ENCODE data around the gene LIPG. TPM values are rescaled to one million over a fixed set of nuclear protein-coding genes. Genes with fewer than 3 reads are reported as not detected.

LIPG gene
- polyA plus RNA-seq, 1 donor (not counting 4 experiments of a cell fraction or from before 2014, with no cell fraction given), result 241 TPM

- no peaks in the 10 kb centered on the region for H3K79me2 ChIP-seq (ENCODE audit: control insufficient read depth, insufficient read depth, low read length)
- no peaks in the 10 kb centered on the region for H3K9me1 ChIP-seq (ENCODE audit: control insufficient read depth, extremely low read depth, insufficient read depth, low read length)
- H3K27ac ChIP-seq (ENCODE audit: control insufficient read depth, insufficient read depth, low read length), result no peak overlapping the region
- dilution Hi-C loops (cut with MboI; ENCODE audit: extremely low pct_ligation_motif_present, low sequenced_read_pairs), result no loop called here
- H3K36me3 ChIP-seq (ENCODE audit: control insufficient read depth in 2 of 2, extremely low read depth in 1 of 2, insufficient read depth in 2 of 2, low read length in 2 of 2), result peaks cover 4 to 6% of the 10 kb centered on the region in 2 experiments
- H3K4me2 ChIP-seq (ENCODE audit: control insufficient read depth, extremely low read depth, insufficient read depth, low read depth, low read length), result no peak overlapping the region
- no peak overlapping the region for H3K9ac ChIP-seq (ENCODE audit: control insufficient read depth, extremely low read depth, insufficient read depth, low read length)
- TF ChIP-seq EZH2 (IDR thresholded peaks at IDR 0.05; ENCODE audit: low read length) (no peak), CTCF (optimal IDR thresholded peaks at IDR 0.05 in 1 of 3, IDR thresholded peaks at IDR 0.05 in 1 of 3, conservative IDR thresholded peaks at IDR 0.05 in 1 of 3; ENCODE audit: extremely low read depth in 1 of 3, insufficient read depth in 2 of 3, low read length in 3 of 3) (no peak)
- peaks cover 14% of the 10 kb centered on the region for H3K4me1 ChIP-seq (ENCODE audit: control insufficient read depth, extremely low read depth, insufficient read depth, low read length)
- H4K20me1 ChIP-seq (ENCODE audit: control insufficient read depth, extremely low read depth, insufficient read depth, low read length), result no peaks in the 10 kb centered on the region
- no peak overlapping the region for H3K4me3 ChIP-seq (ENCODE audit: control insufficient read depth in 2 of 3, extremely low read depth in 1 of 3, insufficient read depth in 2 of 3, low read depth in 1 of 3, low read length in 3 of 3)
- no peak overlapping the region for H2AFZ ChIP-seq (ENCODE audit: control insufficient read depth, low read length)
- FAIRE-seq (no peak), DNase-seq (ENCODE audit: low read depth, low spot score) (no peak)
- peaks cover 2% of the 10 kb centered on the region for H3K9me3 ChIP-seq (ENCODE audit: control insufficient read depth, low read depth, low read length)
- no peaks in the 10 kb centered on the region for H3K27me3 ChIP-seq (ENCODE audit: control insufficient read depth, extremely low read depth, insufficient read depth, low read length)
These were observed 39.4 kb downstream of the LIPG start for GRCh38 chr18:49601211-49601610.

DNA sequence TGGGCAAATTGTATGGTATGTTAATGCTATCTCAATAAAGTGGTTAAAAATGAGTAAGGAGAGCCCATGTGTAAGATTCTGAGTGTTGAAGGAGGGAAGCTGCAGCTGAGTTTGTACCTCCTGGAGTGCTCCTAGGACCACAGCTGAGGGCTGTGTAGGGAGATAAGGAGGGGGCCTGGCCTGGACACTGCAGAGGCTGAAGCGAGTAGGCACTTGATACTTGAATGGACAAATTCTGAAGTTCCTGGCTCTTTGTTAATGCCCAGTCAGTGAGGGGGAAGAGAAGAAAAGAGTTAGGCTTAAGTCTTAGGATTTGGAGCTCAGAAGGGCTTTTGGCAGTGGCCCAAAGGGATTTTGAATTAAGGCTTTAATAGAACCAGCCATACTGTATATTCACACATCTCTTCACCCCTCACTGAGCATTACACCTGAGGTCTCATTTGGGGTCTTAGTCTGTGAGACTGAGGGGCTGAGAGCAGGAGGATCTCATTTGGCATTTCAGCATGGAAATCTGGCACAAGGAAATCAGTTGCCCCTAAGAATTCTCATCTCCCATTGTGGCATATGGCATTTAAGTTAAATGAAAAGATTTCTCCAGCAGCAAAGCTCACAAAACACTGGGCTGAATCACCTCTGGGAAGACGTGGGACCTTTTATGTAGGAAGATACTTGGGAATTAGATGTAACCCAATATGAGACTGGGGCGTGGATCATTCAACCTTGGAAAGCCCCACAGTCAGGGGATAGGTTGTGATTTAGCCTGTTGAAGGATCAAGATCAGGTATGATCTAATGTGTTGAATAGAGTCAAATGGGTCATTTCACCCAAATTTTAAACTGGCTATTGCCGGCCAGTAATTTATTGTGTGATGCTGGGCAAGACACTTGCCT is 46.8 kb downstream of the LIPG start:
- Histone ChIP-seq H3K4me3 (ENCODE audit: control insufficient read depth in 2 of 3, extremely low read depth in 1 of 3, insufficient read depth in 2 of 3, low read depth in 1 of 3, low read length in 3 of 3) (no peak overlapping the region), H3K9ac (ENCODE audit: control insufficient read depth, extremely low read depth, insufficient read depth, low read length) (peak overlapping the region; percentile 51), H3K4me2 (ENCODE audit: control insufficient read depth, extremely low read depth, insufficient read depth, low read depth, low read length) (peak overlapping the region; percentile 95), H4K20me1 (ENCODE audit: control insufficient read depth, extremely low read depth, insufficient read depth, low read length) (no peaks in the 10 kb centered on the region), H3K27me3 (ENCODE audit: control insufficient read depth, extremely low read depth, insufficient read depth, low read length) (no peaks in the 10 kb centered on the region), H3K4me1 (ENCODE audit: control insufficient read depth, extremely low read depth, insufficient read depth, low read length) (peaks cover 41% of the 10 kb centered on the region), H2AFZ (ENCODE audit: control insufficient read depth, low read length) (no peak overlapping the region), H3K27ac (ENCODE audit: control insufficient read depth, insufficient read depth, low read length) (peak overlapping the region; percentile 99), H3K79me2 (ENCODE audit: control insufficient read depth, insufficient read depth, low read length) (no peaks in the 10 kb centered on the region), H3K9me3 (ENCODE audit: control insufficient read depth, low read depth, low read length) (peaks cover 2% of the 10 kb centered on the region), H3K9me1 (ENCODE audit: control insufficient read depth, extremely low read depth, insufficient read depth, low read length) (no peaks in the 10 kb centered on the region), H3K36me3 (ENCODE audit: control insufficient read depth in 2 of 2, extremely low read depth in 1 of 2, insufficient read depth in 2 of 2, low read length in 2 of 2) (peaks cover 0 to 2% of the 10 kb centered on the region in 2 experiments)
- no peak for FAIRE-seq
- dilution Hi-C loops (cut with MboI; ENCODE audit: extremely low pct_ligation_motif_present, low sequenced_read_pairs), result no loop called here
- TF ChIP-seq CTCF (optimal IDR thresholded peaks at IDR 0.05 in 1 of 3, IDR thresholded peaks at IDR 0.05 in 1 of 3, conservative IDR thresholded peaks at IDR 0.05 in 1 of 3; ENCODE audit: extremely low read depth in 1 of 3, insufficient read depth in 2 of 3, low read length in 3 of 3), result no peak
- no peak for TF ChIP-seq EZH2 (IDR thresholded peaks at IDR 0.05; ENCODE audit: low read length)
- no peak for DNase-seq (ENCODE audit: low read depth, low spot score)

Data from keratinocyte (primary cell).